Stomach (tissue), 9 donors: ENCODE data around the gene LYPLA2. TPM values are rescaled to one million over a fixed set of nuclear protein-coding genes. Genes with fewer than 3 reads are reported as not detected.

ENCODE experiments used
- DNase-seq, 2 donors: peaks; one replicate each; pipeline versions ENCODE4 v3.0.0 to v3.0.0-alpha.2; 2013 to 2019
- H3K27ac ChIP-seq, 5 donors: fragments of 200-600 bp in 4 of 5; sonication (generic) in 4 of 5; one replicate each; pipeline ENCODE4 v1.5.1; 2013 to 2019; ENCODE audit warnings: mild to moderate bottlenecking in 1 of 5, moderate library complexity in 1 of 5
- H3K27me3 ChIP-seq, 3 donors: fragments of 200-600 bp; sonication (generic); one replicate each; pipeline ENCODE4 v1.5.1; 2017 to 2019; ENCODE audit warnings: mixed run types in 1 of 3
- H3K36me3 ChIP-seq, 4 donors: fragments of 200-600 bp; sonication (generic); 1 replicate in 3 of 4; 2 replicates in 1 of 4; pipeline ENCODE4 v1.5.1; 2016 to 2019
- H3K4me1 ChIP-seq, 4 donors: fragments of 200-600 bp; sonication (generic); one replicate each; pipeline ENCODE4 v1.5.1; 2016 to 2019
- H3K4me3 ChIP-seq, 4 donors: fragments of 200-600 bp; sonication (generic) in 3 of 4; one replicate each; pipeline ENCODE4 v1.5.1; 2016 to 2019; ENCODE audit warnings: mild to moderate bottlenecking in 1 of 4
- H3K9me3 ChIP-seq, 4 donors: fragments of 200-600 bp; sonication (generic); one replicate each; pipeline ENCODE4 v1.5.1; 2016 to 2019
- EP300 ChIP-seq: sonication (generic); formaldehyde crosslinking; IDR thresholded peaks from one replicate; pipeline ENCODE4 v1.6.1; 2017; ENCODE audit warnings: antibody characterized with exemption
- POLR2A ChIP-seq, 4 donors: fragments of 450-650 bp; IDR thresholded peaks; one replicate each; pipeline ENCODE4 v1.6.1; 2016; ENCODE audit warnings: antibody characterized with exemption in 4 of 4, control low read depth in 2 of 4, mild to moderate bottlenecking in 1 of 4, moderate library complexity in 1 of 4
- POLR2AphosphoS5 ChIP-seq, 3 donors: sonication (generic); formaldehyde crosslinking; IDR thresholded peaks; one replicate each; pipeline ENCODE4 v1.6.1; 2016; ENCODE audit warnings: antibody characterized with exemption in 3 of 3
- WGBS, 5 donors: extraction: QIAGEN DNeasy Blood & Tissue Kit in 3 of 5; methylation state at CpG; one replicate each; pipeline versions ENCODE4 v1.1.5 to v1.1.7; 2013 to 2018; 5-methylcytosine and 5-hydroxymethylcytosine counted together
- intact Hi-C: fragments of 100-400 bp; cut with DNase I; formaldehyde crosslinking; loops from one replicate; pipeline ENCODE4 v1.15.1; 2023; ENCODE audit warnings: low total_unique reads
- polyA plus RNA-seq, 3 donors: library from polyadenylated mRNA; stranded (reverse); fragments of 200-250 nt; gene quantifications; one replicate each; pipeline ENCODE4 v1.2.3, GENCODE V29; 2013
- total RNA-seq, 5 donors: library from RNA; depleted of rRNA; stranded (reverse); fragments of >200 nt; gene quantifications; one replicate each; pipeline versions ENCODE4 v1.1.0 to v1.2.3, GENCODE V29; 2014 to 2016
- TF ChIP-seq, protein P1 (sequence below), 7 experiments: fragments of 450-650 bp in 4 of 7; fragments of 200-600 bp in 3 of 7; sonication (generic) in 3 of 7; IDR thresholded peaks; one replicate each; pipeline ENCODE4 v1.5.1; 2016 to 2019; ENCODE audit warnings: antibody characterized with exemption in 7 of 7, control low read depth in 2 of 7, mild to moderate bottlenecking in 1 of 7
- donor health status: healthy with polysubstance abuse.
- donor health status: Bipolar disorder and iron deficiency.
- donor health status: healthy.

The LYPLA2 gene
- total and polyA plus RNA-seq, 8 donors: 29.0 to 85.2 (median 64.3) TPM

DNA sequence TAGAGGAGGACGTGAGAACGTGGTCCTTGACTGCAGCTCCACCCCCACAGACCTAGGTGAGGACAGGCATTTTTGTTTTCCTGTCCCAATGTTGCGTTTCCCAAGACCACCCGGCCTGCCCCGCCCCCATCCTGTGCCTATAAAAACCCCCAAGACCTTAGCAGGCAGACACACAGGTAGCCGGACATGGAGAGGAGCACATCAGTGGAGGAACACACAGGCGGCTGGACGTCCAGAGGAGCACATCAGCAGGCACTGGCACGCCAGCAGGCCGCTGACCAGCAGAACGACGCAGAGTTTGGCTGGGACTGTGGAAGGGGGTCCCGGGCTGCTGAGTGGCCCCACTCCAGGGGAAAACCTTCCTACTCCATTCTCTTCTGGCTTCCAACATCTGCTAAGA, 47.0 kb downstream of the LYPLA2 start:
- WGBS, 5 donors: 9 to 24% (median 16%) methylated on average over 10 to 13 of the region's 13 CpGs
- peak in 1 of 2 donors; percentile 17 for DNase-seq
- intact Hi-C loops: no loop called here
- no peaks in the 10 kb centered on the region for H3K36me3 ChIP-seq
- H3K4me3 ChIP-seq: peak overlapping the region; percentile 24 to 52 (median 38)
- H3K27me3 ChIP-seq: no peaks in the 10 kb centered on the region
- no peaks in the 10 kb centered on the region for H3K9me3 ChIP-seq
- peaks cover 4 to 15% (median 13%) of the 10 kb centered on the region in 4 donors for H3K4me1 ChIP-seq
- peak overlapping the region in 1 of 5 donors; percentile 49 for H3K27ac ChIP-seq
- TF ChIP-seq, protein P1, sequence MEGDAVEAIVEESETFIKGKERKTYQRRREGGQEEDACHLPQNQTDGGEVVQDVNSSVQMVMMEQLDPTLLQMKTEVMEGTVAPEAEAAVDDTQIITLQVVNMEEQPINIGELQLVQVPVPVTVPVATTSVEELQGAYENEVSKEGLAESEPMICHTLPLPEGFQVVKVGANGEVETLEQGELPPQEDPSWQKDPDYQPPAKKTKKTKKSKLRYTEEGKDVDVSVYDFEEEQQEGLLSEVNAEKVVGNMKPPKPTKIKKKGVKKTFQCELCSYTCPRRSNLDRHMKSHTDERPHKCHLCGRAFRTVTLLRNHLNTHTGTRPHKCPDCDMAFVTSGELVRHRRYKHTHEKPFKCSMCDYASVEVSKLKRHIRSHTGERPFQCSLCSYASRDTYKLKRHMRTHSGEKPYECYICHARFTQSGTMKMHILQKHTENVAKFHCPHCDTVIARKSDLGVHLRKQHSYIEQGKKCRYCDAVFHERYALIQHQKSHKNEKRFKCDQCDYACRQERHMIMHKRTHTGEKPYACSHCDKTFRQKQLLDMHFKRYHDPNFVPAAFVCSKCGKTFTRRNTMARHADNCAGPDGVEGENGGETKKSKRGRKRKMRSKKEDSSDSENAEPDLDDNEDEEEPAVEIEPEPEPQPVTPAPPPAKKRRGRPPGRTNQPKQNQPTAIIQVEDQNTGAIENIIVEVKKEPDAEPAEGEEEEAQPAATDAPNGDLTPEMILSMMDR (IDR thresholded peaks at IDR 0.05): no peak
- no peak for TF ChIP-seq POLR2A (IDR thresholded peaks at IDR 0.05)

DNA sequence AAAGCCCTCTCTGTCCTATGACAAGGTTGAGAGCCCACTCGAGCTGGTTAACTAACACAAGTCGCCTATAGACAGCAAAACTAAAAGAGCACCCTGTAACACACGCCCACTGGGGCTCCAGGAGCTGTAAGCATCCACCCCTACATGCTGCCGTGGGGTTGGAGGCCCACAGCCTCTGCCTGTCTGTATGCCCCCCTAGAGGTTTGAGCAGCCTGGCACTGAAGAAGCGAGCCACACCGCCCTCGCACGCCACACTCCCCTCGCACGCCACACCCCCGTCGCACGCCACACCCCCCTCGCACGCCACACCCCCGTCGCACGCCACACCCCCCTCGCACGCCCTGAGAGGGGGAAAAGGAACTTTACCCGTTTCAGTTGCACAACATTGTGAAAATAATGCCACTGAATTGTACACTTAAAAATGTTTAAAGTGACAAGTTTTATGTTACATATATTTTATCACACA, 47.5 kb downstream of the LYPLA2 start:
- no peaks in the 10 kb centered on the region for H3K9me3 ChIP-seq
- peak overlapping the region; percentile 24 to 52 (median 38) for H3K4me3 ChIP-seq
- H3K36me3 ChIP-seq: no peaks in the 10 kb centered on the region
- intact Hi-C loops: no loop called here
- WGBS, 5 donors: 0 to 1% (median 1%) methylated on average over 13 to 21 of the region's 21 CpGs
- DNase-seq: peak; percentile 78 to 87
- H3K27ac ChIP-seq: peak overlapping the region in 1 of 5 donors; percentile 49
- H3K4me1 ChIP-seq: peaks cover 4 to 15% (median 13%) of the 10 kb centered on the region in 4 donors
- no peaks in the 10 kb centered on the region for H3K27me3 ChIP-seq
- TF ChIP-seq POLR2A (IDR thresholded peaks at IDR 0.05) (no peak), POLR2AphosphoS5 (IDR thresholded peaks at IDR 0.05) (no peak), EP300 (no peak)
- TF ChIP-seq, protein P1 (IDR thresholded peaks at IDR 0.05): no peak

DNA sequence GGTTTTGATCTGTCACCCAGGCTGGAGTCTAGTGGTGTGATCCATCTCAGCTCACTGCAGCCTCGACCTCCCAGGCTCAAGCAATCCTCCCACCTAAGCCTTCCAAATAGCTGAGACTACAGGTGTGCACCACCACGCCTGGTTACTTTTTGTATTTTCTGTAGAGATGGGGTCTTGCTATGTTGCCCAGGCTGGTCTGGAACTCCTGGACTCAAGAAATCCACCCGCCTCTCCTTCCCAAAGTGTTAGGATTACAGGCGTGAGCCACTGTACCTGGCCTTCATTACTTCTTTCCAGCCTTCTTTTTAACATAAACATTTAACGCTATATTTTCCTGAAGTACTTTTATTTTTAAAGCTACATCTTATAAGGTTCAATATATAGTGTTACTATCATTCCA, 52.7 kb downstream of the LYPLA2 start:
- peaks cover 0 to 6% (median 2%) of the 10 kb centered on the region in 4 donors for H3K9me3 ChIP-seq
- no peak overlapping the region for H3K4me3 ChIP-seq
- peaks cover 0 to 5% (median 3%) of the 10 kb centered on the region in 4 donors for H3K4me1 ChIP-seq
- no peaks in the 10 kb centered on the region for H3K27me3 ChIP-seq
- 85 to 97% (median 93%) methylated on average over 5 of the region's 5 CpGs for WGBS, 5 donors
- peaks cover 35 to 49% (median 44%) of the 10 kb centered on the region in 4 donors for H3K36me3 ChIP-seq
- H3K27ac ChIP-seq: no peak overlapping the region
- intact Hi-C loops: no loop called here
- DNase-seq: no peak
- TF ChIP-seq POLR2AphosphoS5 (IDR thresholded peaks at IDR 0.05) (no peak), POLR2A (IDR thresholded peaks at IDR 0.05) (no peak), EP300 (no peak)
- TF ChIP-seq, protein P1 (IDR thresholded peaks at IDR 0.05): no peak

Other genes with a start within 250 kb of the LYPLA2 start
- 1,000 to 10,000 TPM in 1 of 5 donors, 100 to 1,000 TPM in 3, 10 to 100 TPM in 1; 90.6 to 1,101 (median 120) TPM for gene ID3, start 231.6 kb upstream of the LYPLA2 start, total RNA-seq
- gene ID3, start 231.6 kb upstream of the LYPLA2 start, polyA plus RNA-seq: 100 to 1,000 TPM in 2 of 3 donors, 10 to 100 TPM in 1; 79.4 to 226 (median 139) TPM
- 1,000 to 10,000 TPM in 1 of 5 donors, 100 to 1,000 TPM in 4; 255 to 1,618 (median 778) TPM for gene RPL11, start 99.3 kb upstream of the LYPLA2 start, total RNA-seq
- gene RPL11, start 99.3 kb upstream of the LYPLA2 start, polyA plus RNA-seq: 1,000 to 10,000 TPM; 3,493 to 4,094 (median 3,871) TPM
- gene ELOA, start 47.7 kb upstream of the LYPLA2 start, total RNA-seq: 10 to 100 TPM in 4 of 5 donors, 1 to 10 TPM in 1; 7.2 to 54.0 (median 32.5) TPM
- 10 to 100 TPM; 19.1 to 28.1 (median 22.6) TPM for gene ELOA, start 47.7 kb upstream of the LYPLA2 start, polyA plus RNA-seq
- gene PITHD1, start 12.7 kb upstream of the LYPLA2 start, total RNA-seq: 10 to 100 TPM; 18.1 to 62.0 (median 34.5) TPM
- gene PITHD1, start 12.7 kb upstream of the LYPLA2 start, polyA plus RNA-seq: 10 to 100 TPM; 35.2 to 52.1 (median 47.5) TPM
- 100 to 1,000 TPM in 3 of 5 donors, 10 to 100 TPM in 2; 34.4 to 401 (median 134) TPM for gene GALE, start 9.6 kb downstream of the LYPLA2 start, total RNA-seq
- 100 to 1,000 TPM; 107 to 443 (median 165) TPM for gene GALE, start 9.6 kb downstream of the LYPLA2 start, polyA plus RNA-seq
- 10 to 100 TPM in 4 of 5 donors, not detected in 1; 20.1 to 52.7 (median 36.7) TPM for gene HMGCL, start 34.3 kb downstream of the LYPLA2 start, total RNA-seq
- gene HMGCL, start 34.3 kb downstream of the LYPLA2 start, polyA plus RNA-seq: 10 to 100 TPM; 39.8 to 71.0 (median 46.1) TPM
- 10 to 100 TPM in 3 of 5 donors, 1 to 10 TPM in 2; 4.1 to 80.0 (median 29.0) TPM for gene FUCA1, start 77.1 kb downstream of the LYPLA2 start, total RNA-seq
- 10 to 100 TPM; 12.4 to 27.3 (median 18.6) TPM for gene FUCA1, start 77.1 kb downstream of the LYPLA2 start, polyA plus RNA-seq
- gene CNR2, start 122.2 kb downstream of the LYPLA2 start, total RNA-seq: under 1 TPM in 1 of 5 donors, not detected in 4; 0.18 TPM
- under 1 TPM in 1 of 3 donors, not detected in 2; 0.23 TPM for gene CNR2, start 122.2 kb downstream of the LYPLA2 start, polyA plus RNA-seq
- 100 to 1,000 TPM in 1 of 5 donors, 10 to 100 TPM in 4; 38.5 to 181 (median 66.6) TPM for gene PNRC2, start 168.7 kb downstream of the LYPLA2 start, total RNA-seq
- gene PNRC2, start 168.7 kb downstream of the LYPLA2 start, polyA plus RNA-seq: 100 to 1,000 TPM in 2 of 3 donors, 10 to 100 TPM in 1; 59.3 to 172 (median 103) TPM
- gene SRSF10, start 189.2 kb downstream of the LYPLA2 start, total RNA-seq: 100 to 1,000 TPM in 4 of 5 donors, 10 to 100 TPM in 1; 60.7 to 285 (median 136) TPM
- 10 to 100 TPM; 41.7 to 54.9 (median 43.3) TPM for gene SRSF10, start 189.2 kb downstream of the LYPLA2 start, polyA plus RNA-seq